NCI-H748 (cell line): ENCODE data around the gene SYAP1.
"Not testable (repeated sequence)": the region's sequence is repeated elsewhere in the genome, so short reads cannot be mapped to it uniquely, and the experiment has no call there.

Experiments used
- DNase-seq: peaks from one replicate; lab custom pipeline; 2025; ENCODE audit not compliant: unreplicated experiment; lab: John Stamatoyannopoulos, UW

SYAP1 gene

DNA sequence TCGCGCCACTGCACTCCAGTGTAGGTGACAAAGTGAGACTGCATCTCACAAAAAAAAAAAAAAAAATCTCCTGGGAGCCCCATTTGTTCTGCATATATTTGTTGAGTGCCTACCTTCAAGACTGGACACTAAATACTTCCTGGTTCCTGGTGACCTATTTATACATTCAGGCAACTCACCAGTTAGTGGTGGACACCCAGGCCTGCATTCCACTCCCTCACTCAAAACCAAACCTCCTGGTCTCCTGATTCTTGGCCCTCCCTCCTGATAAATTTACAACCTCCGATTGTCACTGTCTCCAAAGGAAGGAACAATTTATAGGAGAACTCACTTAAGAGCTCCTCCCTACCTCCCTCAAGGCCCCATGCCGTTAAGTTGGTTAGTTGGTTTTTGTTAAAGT lies 3.1 kb downstream of the SYAP1 start:
- no peak for DNase-seq

DNA sequence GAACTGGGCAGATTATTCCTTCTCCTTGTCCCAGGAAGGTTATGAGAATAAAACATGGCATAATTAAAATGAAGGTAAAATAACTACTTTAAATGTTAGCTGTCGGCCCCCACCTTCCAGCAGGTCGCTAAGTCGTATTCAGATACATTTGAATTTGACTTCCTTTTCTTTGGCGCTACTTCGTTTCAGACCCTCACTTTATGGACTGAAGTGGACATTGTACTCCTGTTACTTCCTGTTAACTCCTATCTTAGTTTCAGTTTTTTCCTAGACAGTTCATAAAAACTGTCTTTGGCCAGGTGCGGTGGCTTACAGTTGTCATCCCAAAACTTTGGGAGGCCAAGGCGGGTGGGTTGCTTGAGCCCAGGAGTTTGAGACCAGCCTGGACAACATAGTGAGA lies 5.7 kb downstream of the SYAP1 start:
- DNase-seq, result no peak

DNA sequence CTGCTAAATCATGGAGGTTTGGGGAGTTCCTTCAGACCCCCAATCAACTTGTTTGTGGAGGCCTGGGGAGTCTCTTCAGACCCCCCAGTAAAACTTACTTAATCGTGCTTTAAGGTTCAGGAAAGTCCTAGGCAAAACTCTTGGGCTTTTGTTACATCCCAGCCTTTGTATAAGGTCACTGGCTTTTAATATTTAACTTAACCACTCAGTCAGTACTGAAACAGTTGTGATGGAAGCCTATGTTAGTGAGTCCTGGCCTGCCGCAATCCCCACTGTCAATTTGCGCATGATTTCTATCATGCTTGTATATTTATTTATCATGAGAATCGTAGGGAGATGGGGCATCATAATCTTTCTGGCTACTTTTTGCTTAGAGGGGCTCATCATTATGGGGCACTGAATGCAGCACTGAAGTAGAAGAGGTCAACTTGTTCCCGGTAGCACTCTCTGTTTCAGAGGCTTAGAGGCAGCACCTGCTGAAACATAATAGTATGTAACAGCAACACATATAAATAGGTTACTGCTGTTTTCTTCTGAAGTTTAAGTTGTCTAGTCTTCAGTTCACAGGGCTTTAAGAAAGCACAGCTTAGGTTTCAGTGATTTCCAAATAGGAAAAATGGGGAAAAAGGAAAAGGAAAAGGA lies 7.1 kb downstream of the SYAP1 start:
- DNase-seq, result not testable (repeated sequence)

DNA sequence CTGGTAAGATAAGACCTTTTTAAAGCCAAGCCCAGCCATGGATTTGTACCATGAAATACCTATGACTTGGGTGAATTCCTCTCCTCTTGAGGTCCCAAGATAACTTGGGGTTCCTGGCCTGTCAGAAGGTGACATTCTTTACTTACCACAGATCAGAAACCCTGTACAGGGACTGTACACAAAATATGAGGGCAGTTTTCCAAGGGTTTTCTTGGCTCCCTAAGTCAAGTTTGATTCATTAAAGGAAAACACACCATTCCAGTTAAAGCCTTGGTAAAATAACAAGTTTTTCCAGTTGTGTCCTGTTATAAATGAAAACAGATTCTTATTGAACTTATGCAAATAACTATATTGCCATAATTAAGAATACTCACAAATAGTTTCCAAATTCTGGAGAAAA lies 8.2 kb downstream of the SYAP1 start:
- no peak for DNase-seq

DNA sequence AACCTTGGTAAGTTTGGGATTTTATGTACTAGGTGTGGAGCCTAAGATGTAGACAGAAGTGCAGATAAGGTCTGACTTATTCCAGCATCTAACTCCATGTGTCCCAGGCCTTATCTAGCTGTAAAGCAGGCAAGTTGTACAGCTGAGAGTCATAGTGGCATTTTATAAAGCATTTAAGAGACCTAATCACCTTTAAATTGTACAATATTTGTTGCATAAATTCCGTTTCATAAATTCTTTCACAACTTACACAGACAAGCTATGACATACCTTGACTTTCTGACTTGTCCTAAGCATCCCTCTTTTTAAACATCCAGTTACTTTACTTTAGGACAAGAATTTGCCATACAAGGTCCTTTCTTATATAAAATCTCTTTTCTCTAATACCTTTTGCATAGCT lies 11.0 kb downstream of the SYAP1 start:
- DNase-seq, result no peak

DNA sequence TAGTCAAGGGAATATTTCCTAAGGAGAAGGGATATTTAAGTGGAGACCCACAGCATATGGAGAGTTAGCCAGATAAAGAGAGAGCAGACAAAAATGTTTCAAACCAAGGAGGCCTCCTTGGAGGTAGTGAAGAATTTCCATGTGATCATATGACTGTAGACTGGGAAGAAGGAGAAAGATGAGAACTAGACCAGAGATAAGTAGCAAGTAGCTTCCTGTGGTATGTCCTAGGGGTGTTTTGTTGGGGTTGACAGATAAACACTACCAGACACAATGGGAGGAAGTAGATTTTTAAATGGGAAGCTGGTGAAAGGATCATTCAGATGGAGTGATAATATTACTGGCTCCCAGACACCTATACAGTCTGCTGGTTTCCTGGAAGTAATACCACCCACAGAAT lies 13.6 kb downstream of the SYAP1 start:
- DNase-seq, result no peak

DNA sequence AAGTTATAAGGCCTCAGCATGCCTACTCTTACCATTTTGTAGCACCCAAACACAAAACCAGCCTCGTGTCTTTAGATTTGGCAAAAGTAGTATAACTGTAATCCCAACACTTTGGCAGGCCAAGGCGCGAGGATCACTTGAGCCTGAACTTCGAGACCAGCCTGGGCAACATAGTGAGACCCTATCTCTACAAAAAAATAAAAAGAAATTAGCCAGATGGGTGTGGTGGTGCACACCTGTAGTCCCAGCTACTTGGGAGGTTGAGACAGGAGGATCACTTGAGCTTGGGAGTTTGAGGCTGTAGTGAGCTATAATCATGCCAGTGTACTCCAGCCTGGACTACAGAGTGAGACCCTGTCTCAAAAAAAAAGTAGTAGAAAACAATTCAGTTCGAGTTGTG lies 17.6 kb downstream of the SYAP1 start:
- no peak for DNase-seq

DNA sequence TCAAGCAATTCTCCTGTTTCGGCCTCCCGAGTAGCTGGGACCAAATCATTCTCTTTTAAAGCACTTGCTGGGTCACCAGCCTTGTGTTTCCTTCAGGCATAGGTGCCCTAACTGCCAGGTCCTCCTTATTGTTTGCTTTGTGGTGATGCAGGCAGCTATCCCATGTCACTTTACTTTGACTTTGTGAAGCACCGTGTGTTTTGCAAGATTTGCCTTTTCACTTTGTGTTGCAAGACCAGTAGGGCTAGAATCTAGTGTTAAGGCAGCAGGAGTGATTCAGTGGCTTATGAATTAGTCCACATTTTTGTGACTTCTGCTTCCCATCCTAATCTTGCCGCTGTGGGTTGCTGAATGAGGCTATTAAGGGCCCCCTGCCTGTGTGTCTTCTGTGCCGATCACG lies 20.2 kb downstream of the SYAP1 start:
- DNase-seq, result no peak

DNA sequence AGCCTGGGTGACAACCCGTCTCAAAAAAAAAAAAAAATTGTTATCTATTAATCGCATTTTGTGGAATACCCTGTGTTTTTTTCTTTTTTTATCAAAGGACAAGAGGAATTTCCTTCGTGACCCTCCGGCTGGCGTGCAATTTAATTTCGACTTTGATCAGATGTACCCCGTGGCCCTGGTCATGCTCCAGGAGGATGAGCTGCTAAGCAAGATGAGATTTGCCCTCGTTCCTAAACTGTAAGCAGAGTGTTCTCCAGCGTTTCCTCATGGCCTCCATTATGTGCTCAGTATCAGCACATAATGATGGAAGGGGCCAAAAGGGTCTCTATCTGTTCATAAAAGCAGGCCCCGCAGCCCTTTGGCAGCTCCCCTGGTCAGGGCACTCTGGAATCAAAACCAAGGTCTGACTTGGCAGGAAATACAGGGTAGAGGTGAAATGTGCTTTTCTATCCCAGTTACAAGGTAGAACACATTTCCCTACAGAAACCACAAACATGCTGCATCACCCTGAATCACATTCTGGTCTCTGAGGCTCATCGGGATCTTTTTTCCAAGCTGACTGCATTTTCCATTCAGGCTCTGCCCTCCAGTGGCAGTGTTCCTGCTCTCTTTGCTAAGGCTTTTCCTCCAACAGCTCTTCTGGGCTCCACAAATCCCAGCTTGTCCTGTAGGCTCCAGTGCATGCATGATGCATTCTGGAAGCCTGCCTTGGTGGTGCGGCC lies 24.4 kb downstream of the SYAP1 start:
- no peak for DNase-seq

DNA sequence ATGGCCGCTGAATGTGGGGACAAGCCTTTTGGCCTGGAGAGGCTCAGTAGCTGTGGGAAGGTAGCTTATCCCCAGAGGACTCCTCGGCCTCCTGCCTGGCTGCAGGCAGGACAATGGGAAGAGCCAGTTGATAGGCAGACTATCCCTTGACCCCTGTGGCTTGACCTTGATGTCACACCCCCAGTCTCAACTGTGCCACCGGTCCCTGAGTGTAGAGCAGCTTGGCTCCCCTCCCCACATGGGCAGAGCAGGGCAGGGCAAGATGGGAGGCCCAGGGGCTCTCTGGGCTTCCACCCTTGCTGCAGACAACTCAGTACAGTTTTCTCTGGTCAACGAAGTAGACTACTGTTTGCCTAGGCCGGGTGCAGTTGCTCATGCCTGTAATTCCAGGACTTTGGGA lies 25.7 kb downstream of the SYAP1 start:
- DNase-seq, result no peak

DNA sequence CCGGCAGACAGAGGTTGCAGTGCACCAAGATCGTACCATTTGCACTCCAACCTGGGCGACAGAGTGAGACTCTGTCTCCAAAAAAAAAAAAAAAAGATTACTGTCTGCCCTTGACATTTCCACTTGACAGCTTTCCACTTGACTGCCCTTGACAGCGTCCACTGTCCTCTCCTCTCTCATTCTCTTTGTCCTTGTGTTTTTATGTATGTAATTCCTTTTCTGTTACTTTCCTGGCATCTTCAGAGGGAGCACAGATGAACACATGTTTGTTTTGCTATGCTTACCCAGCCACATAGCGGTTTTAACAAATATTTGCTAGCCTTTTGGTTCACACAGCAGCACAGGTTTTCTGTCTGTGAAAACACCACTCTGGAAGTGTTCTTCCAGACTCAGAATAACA lies 26.2 kb downstream of the SYAP1 start:
- DNase-seq, result no peak

DNA sequence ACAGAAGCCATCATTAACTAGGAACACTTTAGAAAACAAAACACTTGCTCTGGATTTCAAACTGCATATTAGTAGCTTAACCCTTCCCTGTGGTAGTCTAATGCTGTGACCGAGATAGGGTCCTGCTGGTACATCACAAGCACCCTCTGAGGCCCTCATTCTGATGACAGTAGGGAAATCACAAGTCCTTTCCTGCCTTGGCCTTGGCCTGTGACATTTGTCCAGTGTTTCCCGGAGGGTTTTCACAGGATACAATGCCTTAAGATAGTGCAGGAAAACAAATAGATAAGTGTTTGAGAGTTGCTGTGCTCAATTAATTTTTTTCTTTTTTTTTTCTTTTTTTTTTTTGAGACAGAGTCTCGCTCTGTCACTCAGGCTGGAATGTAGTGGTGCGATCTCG lies 29.0 kb downstream of the SYAP1 start:
- DNase-seq, result no peak

DNA sequence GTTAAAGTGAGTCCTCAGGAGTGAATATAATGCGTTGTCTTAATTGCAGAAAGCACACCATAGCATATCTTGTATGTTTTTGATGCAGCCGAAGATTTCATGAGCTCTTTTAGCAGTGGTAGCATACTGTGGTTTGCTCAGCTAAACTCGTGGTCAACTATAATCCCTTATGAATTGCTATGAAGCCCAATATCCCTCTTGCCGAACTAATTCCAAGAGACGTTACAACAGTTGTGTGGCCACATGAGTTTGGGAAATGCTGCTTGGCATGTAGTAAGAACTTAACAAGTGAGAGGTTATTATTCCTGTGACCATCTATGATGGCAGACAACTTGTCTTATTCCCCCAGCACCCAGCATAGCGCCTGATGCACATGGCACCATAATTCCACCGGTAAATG lies 30.7 kb downstream of the SYAP1 start:
- no peak for DNase-seq

DNA sequence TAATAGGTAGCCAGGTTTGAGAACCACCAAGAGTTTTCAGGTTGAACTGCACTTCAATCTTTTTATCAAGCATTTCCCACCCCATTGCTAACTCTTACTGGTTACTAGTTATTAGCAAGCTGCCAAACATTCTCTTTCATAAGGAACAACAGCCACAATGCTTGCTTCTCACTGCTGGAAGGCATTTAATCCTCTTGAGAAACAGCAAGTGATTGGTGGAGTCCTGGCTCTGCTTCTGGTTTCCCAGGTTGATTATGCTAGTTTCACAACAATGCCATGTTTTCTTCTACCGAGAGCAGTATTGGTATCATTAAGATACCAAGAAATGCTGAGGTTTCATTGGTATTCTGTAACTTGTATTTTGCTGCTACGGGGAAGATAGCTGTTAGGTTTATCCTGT lies 34.6 kb downstream of the SYAP1 start:
- no peak for DNase-seq

DNA sequence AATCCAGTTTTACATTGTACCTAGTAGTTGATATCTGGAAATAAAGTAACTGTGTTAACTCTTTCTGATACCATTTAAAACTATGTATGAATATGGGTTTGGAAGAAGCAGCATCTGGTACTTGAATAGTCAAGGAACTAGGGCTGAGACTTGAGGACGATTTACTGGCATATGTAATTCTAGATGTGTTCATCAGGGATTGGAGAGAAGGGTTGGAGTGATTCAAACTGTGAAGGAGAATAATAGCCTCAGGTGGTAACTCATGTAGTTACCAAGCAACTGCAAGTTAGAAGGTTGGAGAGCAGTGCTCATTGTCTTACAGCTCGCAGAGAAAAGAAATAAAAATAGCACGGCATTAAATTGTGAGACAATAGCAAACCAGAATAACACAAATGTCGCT lies 37.3 kb downstream of the SYAP1 start:
- DNase-seq, result no peak

DNA sequence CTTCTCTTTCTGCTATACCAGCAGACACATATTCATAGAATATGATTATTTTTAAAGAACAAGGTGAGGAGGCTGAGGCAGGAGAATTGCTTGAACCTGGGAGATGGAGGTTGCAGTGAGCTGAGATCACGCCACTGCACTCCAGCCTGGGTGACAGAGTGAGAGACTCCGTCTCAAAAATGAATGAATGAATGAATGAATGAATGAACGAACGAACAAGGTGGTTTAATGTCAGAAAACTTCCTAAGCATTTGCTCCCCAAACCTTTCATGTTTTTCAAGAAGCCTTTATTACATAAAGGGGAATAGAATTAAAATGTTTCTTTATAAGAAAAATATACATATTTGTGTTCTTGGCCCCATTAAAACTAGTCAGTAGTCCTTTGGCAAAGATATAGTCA lies 42.1 kb downstream of the SYAP1 start:
- not testable (repeated sequence) for DNase-seq

DNA sequence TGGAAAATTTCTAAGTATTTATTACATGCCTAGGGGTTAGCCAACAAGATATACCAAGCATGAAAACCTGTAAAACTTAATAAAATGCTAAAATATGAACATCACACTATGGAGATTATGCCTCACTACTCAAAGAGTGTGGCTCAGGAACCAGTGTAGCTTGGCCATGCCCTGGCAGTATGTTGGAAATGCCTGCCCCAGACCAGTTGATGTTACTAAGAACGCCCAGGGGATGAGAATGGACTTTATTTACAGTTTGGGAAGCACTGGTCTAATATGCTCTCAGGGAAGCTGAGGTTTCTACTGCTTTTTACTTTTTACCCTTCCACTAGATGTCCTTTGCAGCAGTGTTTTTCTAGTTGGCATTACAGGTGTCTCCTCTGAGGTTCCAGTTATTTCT lies 43.2 kb downstream of the SYAP1 start:
- no peak for DNase-seq

DNA sequence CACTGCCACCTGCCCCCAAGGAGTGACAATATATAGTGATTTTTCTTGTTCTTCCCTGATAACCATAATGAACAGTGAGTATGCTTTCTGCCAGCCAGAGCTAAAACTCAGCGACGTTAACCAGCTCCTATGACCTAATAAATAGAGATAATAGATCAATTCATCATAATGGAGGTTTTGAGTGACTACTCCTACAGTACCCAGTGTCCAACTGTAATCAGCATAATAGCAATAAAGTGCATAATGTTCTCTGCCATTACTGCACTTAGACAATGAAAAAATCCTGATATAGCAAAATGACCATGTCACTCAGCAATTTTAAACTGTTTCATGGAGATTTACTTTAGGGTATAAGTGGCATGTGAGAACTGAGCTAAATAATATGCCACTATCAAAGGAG lies 46.2 kb downstream of the SYAP1 start:
- no peak for DNase-seq

DNA sequence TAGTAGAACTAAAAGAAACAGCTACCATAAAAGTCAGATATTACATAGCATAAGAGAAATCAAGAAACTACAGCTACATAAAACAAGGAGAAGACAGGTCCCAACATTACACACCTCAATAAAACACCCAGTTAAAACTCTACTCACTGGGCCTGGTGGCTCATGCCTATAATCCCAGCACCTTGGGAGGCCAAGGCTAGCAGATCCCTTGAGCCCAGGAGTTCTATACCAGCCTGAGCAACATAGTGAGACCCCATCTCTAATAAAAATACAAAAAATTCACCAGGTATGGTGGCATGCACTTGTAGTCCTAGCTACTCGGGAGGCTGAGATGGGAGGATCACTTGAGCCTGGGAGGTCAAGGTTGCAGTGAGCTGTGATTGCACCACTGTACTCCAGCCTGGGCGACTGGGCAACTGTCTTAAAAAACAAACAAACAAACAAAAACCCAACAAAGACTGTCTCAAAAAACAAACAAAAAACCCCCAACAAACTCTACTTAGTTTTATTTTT lies 51.6 kb downstream of the SYAP1 start:
- no peak for DNase-seq

DNA sequence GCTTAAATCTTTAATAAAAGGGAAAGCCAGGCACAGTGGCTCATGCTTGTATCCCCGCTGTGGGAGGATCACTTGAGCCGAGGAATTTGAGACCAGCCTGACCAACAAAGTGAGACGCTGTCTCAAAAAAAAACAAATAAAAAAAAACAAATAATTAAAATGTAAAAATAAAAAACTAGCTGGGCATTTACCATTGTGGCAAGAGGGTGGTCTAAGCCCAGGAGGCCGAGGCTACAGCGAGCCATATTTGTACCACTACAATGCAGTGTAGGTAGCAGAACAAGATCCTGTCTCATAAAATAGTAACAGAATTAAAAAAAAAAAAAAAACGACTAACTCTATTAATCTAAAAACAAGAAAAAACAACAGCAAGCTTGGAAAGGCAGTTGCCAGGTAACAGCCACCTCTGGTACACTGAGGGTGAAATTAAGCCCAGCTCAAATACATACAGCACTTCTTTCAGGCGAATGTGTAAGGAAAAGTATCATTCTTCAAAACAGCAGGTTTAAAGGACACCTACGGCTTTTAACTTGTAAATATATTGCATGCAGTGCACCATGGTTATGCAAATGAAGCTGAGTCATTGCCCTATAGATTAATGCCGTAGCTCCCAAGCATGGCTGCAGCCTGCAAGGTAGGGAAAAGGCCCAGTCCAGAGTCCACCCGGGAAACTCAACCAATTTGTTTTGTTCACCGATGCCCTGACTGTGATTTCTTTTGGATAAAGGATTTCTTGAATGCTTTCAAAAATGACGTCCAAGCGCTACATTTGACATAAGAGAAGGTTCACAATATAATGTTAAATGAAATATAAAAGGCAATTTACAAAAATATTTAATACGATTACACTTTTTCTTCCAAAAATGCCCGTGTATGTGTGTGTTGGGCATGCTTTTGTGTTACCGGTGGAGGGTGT lies 52.3 kb downstream of the SYAP1 start:
- DNase-seq, result peak; percentile 5

DNA sequence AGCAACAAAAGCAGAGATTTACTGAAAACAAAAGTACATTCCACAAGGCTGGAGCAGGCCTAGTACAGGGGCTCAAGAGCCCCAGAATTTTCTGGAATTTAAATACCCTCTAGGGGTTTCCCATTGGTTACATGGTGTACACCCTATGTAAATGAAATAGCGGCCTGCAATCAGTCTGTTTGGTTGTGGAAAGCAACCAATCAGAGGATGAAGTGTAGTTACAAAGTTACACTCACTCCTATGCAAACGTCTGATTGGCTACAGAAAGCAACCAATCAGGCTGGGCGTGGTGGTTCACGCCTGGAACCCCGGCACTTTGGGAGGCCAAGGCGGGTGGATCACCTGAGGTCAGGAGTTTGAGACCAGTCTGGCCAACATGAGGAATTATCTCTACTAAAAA lies 53.0 kb downstream of the SYAP1 start:
- DNase-seq, result no peak

DNA sequence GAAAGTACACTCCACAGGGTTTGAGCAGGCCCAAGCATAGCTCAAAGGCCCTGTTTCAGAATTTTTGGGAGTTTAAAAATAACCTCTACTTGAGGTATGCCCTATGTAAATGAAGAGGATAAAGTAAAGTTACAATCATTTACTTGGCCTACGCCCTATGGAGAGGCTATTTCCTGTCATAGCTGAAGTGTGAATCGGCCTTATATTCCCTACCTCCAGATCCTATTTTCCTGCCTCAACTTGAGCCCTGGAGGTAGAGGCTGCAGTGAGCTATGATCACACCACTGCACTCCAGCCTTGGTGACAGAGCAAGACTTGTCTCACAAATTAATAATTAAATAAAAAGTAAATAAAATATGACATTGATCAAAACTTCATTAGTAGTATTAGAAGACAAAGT lies 55.3 kb downstream of the SYAP1 start:
- DNase-seq, result no peak
